Ovary (tissue), 3 donors: Measurements from ENCODE around the gene GRK7.

Experiments used
- EP300 ChIP-seq: sonication (generic); formaldehyde crosslinking; IDR thresholded peaks from one replicate; pipeline ENCODE4 v1.6.1; 2017; ENCODE audit warnings: antibody characterized with exemption
- POLR2A ChIP-seq: fragments of 450-650 bp; IDR thresholded peaks from one replicate; pipeline ENCODE4 v1.6.1; 2017; ENCODE audit warnings: antibody characterized with exemption, mild to moderate bottlenecking, moderate library complexity
- TF ChIP-seq, protein P1 (sequence below), 3 donors: fragments of 450-650 bp in 2 of 3; fragments of 200-600 bp in 1 of 3; IDR thresholded peaks; one replicate each; pipeline versions ENCODE4 v1.5.1 to v1.8.0; 2016 to 2022; ENCODE audit warnings: antibody characterized with exemption in 3 of 3, mild to moderate bottlenecking in 1 of 3
- donor health status: DM: no; HTN: no; CAD: no.

DNA sequence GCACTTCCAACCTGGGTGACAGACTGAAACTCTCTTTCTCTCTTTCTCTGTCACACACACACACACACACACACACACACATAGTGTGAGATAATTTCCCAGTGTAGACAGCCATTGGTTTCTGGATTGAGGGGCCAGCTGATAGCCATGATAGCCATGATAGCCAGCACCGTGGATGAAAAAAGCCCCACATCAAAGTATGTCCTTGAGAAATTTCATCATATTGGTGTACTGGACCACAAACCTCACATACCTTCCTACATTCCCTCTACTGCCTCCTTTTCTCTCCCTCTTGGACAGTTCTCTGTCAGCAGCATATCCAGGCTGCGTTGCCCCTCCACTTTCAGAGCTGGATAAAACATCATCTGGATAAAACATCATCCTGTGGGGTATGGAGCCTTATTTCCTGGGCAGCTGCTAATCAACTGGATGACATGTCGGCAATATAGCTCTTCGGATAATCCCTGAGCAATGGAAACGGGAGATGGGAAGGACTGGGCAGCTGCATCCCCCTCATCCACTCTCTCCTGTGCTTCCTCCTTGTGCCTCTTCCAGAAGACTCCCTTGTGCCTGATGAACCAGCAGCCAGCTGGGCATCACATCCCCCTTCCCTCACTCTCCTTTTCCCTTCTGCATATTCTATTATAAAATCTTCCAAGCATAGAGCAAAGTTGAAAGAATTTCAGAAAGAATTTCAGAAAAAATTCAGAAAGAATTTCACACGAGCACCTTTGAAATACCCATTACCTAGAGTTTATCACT is 39.3 kb downstream of the GRK7 start:
- TF ChIP-seq EP300, result no peak
- no peak for TF ChIP-seq POLR2A
- TF ChIP-seq, protein P1, sequence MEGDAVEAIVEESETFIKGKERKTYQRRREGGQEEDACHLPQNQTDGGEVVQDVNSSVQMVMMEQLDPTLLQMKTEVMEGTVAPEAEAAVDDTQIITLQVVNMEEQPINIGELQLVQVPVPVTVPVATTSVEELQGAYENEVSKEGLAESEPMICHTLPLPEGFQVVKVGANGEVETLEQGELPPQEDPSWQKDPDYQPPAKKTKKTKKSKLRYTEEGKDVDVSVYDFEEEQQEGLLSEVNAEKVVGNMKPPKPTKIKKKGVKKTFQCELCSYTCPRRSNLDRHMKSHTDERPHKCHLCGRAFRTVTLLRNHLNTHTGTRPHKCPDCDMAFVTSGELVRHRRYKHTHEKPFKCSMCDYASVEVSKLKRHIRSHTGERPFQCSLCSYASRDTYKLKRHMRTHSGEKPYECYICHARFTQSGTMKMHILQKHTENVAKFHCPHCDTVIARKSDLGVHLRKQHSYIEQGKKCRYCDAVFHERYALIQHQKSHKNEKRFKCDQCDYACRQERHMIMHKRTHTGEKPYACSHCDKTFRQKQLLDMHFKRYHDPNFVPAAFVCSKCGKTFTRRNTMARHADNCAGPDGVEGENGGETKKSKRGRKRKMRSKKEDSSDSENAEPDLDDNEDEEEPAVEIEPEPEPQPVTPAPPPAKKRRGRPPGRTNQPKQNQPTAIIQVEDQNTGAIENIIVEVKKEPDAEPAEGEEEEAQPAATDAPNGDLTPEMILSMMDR (IDR thresholded peaks at IDR 0.05), result no peak
